ENCODE data around the gene OTUB2.

DNA sequence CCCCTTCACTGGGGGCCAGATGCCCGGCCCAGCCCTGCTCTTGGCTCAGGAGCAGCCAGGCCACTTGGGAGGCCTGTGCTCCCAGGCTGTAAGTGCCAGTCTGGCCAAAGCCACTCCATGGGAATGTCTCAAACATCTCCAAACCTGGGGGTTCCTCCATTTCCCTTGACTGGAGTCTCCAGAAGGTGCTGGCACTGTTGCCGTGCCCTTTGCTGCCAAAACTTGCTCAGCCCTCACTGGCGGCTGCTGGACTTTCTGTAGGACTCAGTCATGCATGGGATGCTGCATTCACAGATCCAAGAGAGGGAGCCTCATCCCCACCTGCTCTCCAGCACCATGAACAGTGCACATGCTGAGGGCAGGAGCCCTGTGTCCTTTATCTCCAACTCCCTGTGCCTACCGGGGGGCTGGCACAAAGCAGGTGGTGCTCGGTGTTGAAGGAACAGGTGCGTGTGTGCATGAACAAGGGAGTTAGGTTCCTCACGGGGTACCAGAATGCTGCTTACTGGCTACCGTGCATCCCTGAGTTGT, 9.6 kb upstream of the OTUB2 start:
- TF ChIP-seq, protein P1, sequence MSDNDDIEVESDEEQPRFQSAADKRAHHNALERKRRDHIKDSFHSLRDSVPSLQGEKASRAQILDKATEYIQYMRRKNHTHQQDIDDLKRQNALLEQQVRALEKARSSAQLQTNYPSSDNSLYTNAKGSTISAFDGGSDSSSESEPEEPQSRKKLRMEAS (IDR thresholded peaks at IDR 0.05) = no peak
- TF ChIP-seq, protein P2, sequence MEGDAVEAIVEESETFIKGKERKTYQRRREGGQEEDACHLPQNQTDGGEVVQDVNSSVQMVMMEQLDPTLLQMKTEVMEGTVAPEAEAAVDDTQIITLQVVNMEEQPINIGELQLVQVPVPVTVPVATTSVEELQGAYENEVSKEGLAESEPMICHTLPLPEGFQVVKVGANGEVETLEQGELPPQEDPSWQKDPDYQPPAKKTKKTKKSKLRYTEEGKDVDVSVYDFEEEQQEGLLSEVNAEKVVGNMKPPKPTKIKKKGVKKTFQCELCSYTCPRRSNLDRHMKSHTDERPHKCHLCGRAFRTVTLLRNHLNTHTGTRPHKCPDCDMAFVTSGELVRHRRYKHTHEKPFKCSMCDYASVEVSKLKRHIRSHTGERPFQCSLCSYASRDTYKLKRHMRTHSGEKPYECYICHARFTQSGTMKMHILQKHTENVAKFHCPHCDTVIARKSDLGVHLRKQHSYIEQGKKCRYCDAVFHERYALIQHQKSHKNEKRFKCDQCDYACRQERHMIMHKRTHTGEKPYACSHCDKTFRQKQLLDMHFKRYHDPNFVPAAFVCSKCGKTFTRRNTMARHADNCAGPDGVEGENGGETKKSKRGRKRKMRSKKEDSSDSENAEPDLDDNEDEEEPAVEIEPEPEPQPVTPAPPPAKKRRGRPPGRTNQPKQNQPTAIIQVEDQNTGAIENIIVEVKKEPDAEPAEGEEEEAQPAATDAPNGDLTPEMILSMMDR (IDR thresholded peaks at IDR 0.05; ENCODE audit: low read depth, low read length, missing input control) = no peak
- TF ChIP-seq, protein P3, sequence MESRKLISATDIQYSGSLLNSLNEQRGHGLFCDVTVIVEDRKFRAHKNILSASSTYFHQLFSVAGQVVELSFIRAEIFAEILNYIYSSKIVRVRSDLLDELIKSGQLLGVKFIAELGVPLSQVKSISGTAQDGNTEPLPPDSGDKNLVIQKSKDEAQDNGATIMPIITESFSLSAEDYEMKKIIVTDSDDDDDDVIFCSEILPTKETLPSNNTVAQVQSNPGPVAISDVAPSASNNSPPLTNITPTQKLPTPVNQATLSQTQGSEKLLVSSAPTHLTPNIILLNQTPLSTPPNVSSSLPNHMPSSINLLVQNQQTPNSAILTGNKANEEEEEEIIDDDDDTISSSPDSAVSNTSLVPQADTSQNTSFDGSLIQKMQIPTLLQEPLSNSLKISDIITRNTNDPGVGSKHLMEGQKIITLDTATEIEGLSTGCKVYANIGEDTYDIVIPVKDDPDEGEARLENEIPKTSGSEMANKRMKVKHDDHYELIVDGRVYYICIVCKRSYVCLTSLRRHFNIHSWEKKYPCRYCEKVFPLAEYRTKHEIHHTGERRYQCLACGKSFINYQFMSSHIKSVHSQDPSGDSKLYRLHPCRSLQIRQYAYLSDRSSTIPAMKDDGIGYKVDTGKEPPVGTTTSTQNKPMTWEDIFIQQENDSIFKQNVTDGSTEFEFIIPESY (IDR thresholded peaks at IDR 0.05) = no peak
- TF ChIP-seq EGR1 (IDR thresholded peaks at IDR 0.05; ENCODE audit: low read depth in 2 of 2) (no peak), RAD21 (IDR thresholded peaks at IDR 0.05) (no peak), YY1 (IDR thresholded peaks at IDR 0.05) (no peak), JUND (IDR thresholded peaks at IDR 0.05) (no peak), TAF1 (conservative IDR thresholded peaks at IDR 0.05) (no peak), SP1 (IDR thresholded peaks at IDR 0.05) (no peak), RXRA (IDR thresholded peaks at IDR 0.05) (no peak), GABPA (IDR thresholded peaks at IDR 0.05 in 1 of 2, conservative IDR thresholded peaks at IDR 0.05 in 1 of 2) (no peak)
- TF ChIP-seq, protein P4, sequence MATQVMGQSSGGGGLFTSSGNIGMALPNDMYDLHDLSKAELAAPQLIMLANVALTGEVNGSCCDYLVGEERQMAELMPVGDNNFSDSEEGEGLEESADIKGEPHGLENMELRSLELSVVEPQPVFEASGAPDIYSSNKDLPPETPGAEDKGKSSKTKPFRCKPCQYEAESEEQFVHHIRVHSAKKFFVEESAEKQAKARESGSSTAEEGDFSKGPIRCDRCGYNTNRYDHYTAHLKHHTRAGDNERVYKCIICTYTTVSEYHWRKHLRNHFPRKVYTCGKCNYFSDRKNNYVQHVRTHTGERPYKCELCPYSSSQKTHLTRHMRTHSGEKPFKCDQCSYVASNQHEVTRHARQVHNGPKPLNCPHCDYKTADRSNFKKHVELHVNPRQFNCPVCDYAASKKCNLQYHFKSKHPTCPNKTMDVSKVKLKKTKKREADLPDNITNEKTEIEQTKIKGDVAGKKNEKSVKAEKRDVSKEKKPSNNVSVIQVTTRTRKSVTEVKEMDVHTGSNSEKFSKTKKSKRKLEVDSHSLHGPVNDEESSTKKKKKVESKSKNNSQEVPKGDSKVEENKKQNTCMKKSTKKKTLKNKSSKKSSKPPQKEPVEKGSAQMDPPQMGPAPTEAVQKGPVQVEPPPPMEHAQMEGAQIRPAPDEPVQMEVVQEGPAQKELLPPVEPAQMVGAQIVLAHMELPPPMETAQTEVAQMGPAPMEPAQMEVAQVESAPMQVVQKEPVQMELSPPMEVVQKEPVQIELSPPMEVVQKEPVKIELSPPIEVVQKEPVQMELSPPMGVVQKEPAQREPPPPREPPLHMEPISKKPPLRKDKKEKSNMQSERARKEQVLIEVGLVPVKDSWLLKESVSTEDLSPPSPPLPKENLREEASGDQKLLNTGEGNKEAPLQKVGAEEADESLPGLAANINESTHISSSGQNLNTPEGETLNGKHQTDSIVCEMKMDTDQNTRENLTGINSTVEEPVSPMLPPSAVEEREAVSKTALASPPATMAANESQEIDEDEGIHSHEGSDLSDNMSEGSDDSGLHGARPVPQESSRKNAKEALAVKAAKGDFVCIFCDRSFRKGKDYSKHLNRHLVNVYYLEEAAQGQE (IDR thresholded peaks at IDR 0.05) = no peak
